Ectodermal cell (in vitro differentiated cells): ENCODE results near the gene WWOX.

ENCODE experiments used
- H3K27ac ChIP-seq: 2 replicates; pipeline ENCODE4 v1.7.0; 2013; ENCODE audit warnings: mild to moderate bottlenecking, low read depth, low read length; ENCODE audit not compliant: insufficient read depth, poor library complexity, severe bottlenecking
- H3K27me3 ChIP-seq: 2 replicates; pipeline ENCODE4 v1.7.0; 2013; ENCODE audit warnings: mild to moderate bottlenecking, low read length; ENCODE audit not compliant: insufficient read depth, control insufficient read depth, poor library complexity, severe bottlenecking
- H3K36me3 ChIP-seq: one replicate; pipeline ENCODE4 v1.7.0; 2013; ENCODE audit warnings: low read length; ENCODE audit not compliant: control insufficient read depth, insufficient read depth
- H3K4me1 ChIP-seq: one replicate; pipeline ENCODE4 v1.7.0; 2013; ENCODE audit warnings: low read length; ENCODE audit not compliant: control insufficient read depth, insufficient read depth
- H3K4me3 ChIP-seq: 2 replicates; pipeline ENCODE4 v1.7.0; 2013; ENCODE audit warnings: low read depth, low read length, control low read depth; ENCODE audit not compliant: insufficient read depth
- H3K9me3 ChIP-seq: 2 replicates; pipeline ENCODE4 v1.7.0; 2013; ENCODE audit warnings: mild to moderate bottlenecking, low read length, moderate library complexity; ENCODE audit not compliant: control insufficient read depth
- WGBS, 2 experiments: methylation state at CpG; one replicate each; pipeline ENCODE4 v1.1.7; 2013; ENCODE audit warnings: missing lambda C conversion rate in 2 of 2; 5-methylcytosine and 5-hydroxymethylcytosine counted together

Gene WWOX

GRCh38 chr16:78633551-78633950 is 534.1 kb downstream of the WWOX start:
- Histone ChIP-seq H3K27ac (no peak overlapping the region), H3K9me3 (no peaks in the 10 kb centered on the region), H3K4me1 (no peaks in the 10 kb centered on the region), H3K36me3 (no peaks in the 10 kb centered on the region), H3K4me3 (no peak overlapping the region), H3K27me3 (no peaks in the 10 kb centered on the region)
- 92% methylated on average over 12 of the region's 12 CpGs for WGBS, 2 experiments

GRCh38 chr16:78635807-78636206 is 536.4 kb downstream of the WWOX start:
- 96% methylated on average over 9 of the region's 9 CpGs for WGBS, 2 experiments

GRCh38 chr16:78638371-78638770 is 538.9 kb downstream of the WWOX start:
- 87 to 94% methylated on average over 4 of the region's 4 CpGs for WGBS, 2 experiments

More at GRCh38 chr16:78635807-78636206, 536.4 kb downstream of the WWOX start:
- Histone ChIP-seq H3K4me3 (no peak overlapping the region), H3K36me3 (no peaks in the 10 kb centered on the region), H3K4me1 (peaks cover 8% of the 10 kb centered on the region), H3K27ac (no peak overlapping the region), H3K9me3 (no peaks in the 10 kb centered on the region), H3K27me3 (no peaks in the 10 kb centered on the region)

GRCh38 chr16:78639775-78640174 is 540.3 kb downstream of the WWOX start:
- Histone ChIP-seq H3K4me3 (no peak overlapping the region), H3K4me1 (peaks cover 19% of the 10 kb centered on the region), H3K9me3 (no peaks in the 10 kb centered on the region), H3K27me3 (no peaks in the 10 kb centered on the region), H3K27ac (no peak overlapping the region), H3K36me3 (no peaks in the 10 kb centered on the region)
- WGBS, 2 experiments, result 92% methylated on average over 3 of the region's 3 CpGs

More at GRCh38 chr16:78638371-78638770, 538.9 kb downstream of the WWOX start:
- Histone ChIP-seq H3K4me3 (no peak overlapping the region), H3K4me1 (peaks cover 19% of the 10 kb centered on the region), H3K27me3 (no peaks in the 10 kb centered on the region), H3K27ac (no peak overlapping the region), H3K9me3 (no peaks in the 10 kb centered on the region), H3K36me3 (no peaks in the 10 kb centered on the region)

- Histone ChIP-seq H3K27ac (peak overlapping the region; percentile 48), H3K4me3 (no peak overlapping the region)
Measured at GRCh38 chr16:78640886-78641285, 541.4 kb downstream of the WWOX start.

GRCh38 chr16:78641433-78641832 is 542.0 kb downstream of the WWOX start:
- Histone ChIP-seq H3K36me3 (no peaks in the 10 kb centered on the region), H3K9me3 (no peaks in the 10 kb centered on the region), H3K27ac (peak overlapping the region; percentile 48), H3K27me3 (no peaks in the 10 kb centered on the region), H3K4me3 (no peak overlapping the region), H3K4me1 (peaks cover 19% of the 10 kb centered on the region)
- 42% methylated on average over 8 of the region's 8 CpGs for WGBS, 2 experiments

More at GRCh38 chr16:78640886-78641285, 541.4 kb downstream of the WWOX start:
- 51 to 52% methylated on average over 6 of the region's 6 CpGs for WGBS, 2 experiments
- Histone ChIP-seq H3K36me3 (no peaks in the 10 kb centered on the region), H3K27me3 (no peaks in the 10 kb centered on the region), H3K4me1 (peaks cover 19% of the 10 kb centered on the region), H3K9me3 (no peaks in the 10 kb centered on the region)

GRCh38 chr16:78642621-78643285 is 543.3 kb downstream of the WWOX start:
- H3K4me3 ChIP-seq, result no peak overlapping the region
- no peaks in the 10 kb centered on the region for H3K36me3 ChIP-seq
- H3K27ac ChIP-seq, result no peak overlapping the region
- no peaks in the 10 kb centered on the region for H3K27me3 ChIP-seq
- no peaks in the 10 kb centered on the region for H3K9me3 ChIP-seq
- peaks cover 19% of the 10 kb centered on the region for H3K4me1 ChIP-seq
- whole genome bisulfite sequencing, 2 experiments, result 93 to 97% methylated on average over 6 of the region's 6 CpGs

- no peak overlapping the region for H3K4me3 ChIP-seq
- no peaks in the 10 kb centered on the region for H3K9me3 ChIP-seq
- 93% methylated on average over 4 of the region's 4 CpGs for WGBS, 2 experiments
- H3K27me3 ChIP-seq, result no peaks in the 10 kb centered on the region
- H3K36me3 ChIP-seq, result no peaks in the 10 kb centered on the region
- H3K27ac ChIP-seq, result no peak overlapping the region
- peaks cover 13% of the 10 kb centered on the region for H3K4me1 ChIP-seq
Measured at GRCh38 chr16:78645657-78646056, 546.2 kb downstream of the WWOX start.

GRCh38 chr16:78647019-78647418 is 547.6 kb downstream of the WWOX start:
- WGBS, 2 experiments, result 94 to 96% methylated on average over 3 of the region's 3 CpGs

GRCh38 chr16:78647491-78647890 is 548.0 kb downstream of the WWOX start:
- 92 to 97% methylated on average over 2 of the region's 2 CpGs for WGBS, 2 experiments
- H3K27me3 ChIP-seq, result no peaks in the 10 kb centered on the region
- no peaks in the 10 kb centered on the region for H3K4me1 ChIP-seq
- H3K4me3 ChIP-seq, result no peak overlapping the region
- H3K9me3 ChIP-seq, result no peaks in the 10 kb centered on the region
- no peak overlapping the region for H3K27ac ChIP-seq
- H3K36me3 ChIP-seq, result no peaks in the 10 kb centered on the region

More at GRCh38 chr16:78647019-78647418, 547.6 kb downstream of the WWOX start:
- Histone ChIP-seq H3K9me3 (no peaks in the 10 kb centered on the region), H3K4me3 (no peak overlapping the region), H3K27me3 (no peaks in the 10 kb centered on the region), H3K4me1 (peaks cover 4% of the 10 kb centered on the region), H3K36me3 (no peaks in the 10 kb centered on the region), H3K27ac (no peak overlapping the region)
